Bronchial epithelial cell (primary cell): ENCODE results near the gene UPP1. TPM values are rescaled to one million over a fixed set of nuclear protein-coding genes. Genes with fewer than 3 reads are reported as not detected.

Experiments used
- DNase-seq: peaks from one replicate; pipeline ENCODE4 v3.0.0-alpha.2; 2010; ENCODE audit warnings: low read depth
- FAIRE-seq: peaks from 2 replicates; lab custom pipeline; 2011; peaks lifted over from hg19 to GRCh38; lab: Jason Lieb, UNC
- H3K27me3 ChIP-seq: 2 replicates; pipeline ENCODE4 v1.5.1; 2011; ENCODE audit warnings: low read length; ENCODE audit not compliant: control insufficient read depth, insufficient read depth
- H3K36me3 ChIP-seq: 2 replicates; pipeline ENCODE4 v1.5.1; 2011; ENCODE audit warnings: low read length; ENCODE audit not compliant: control insufficient read depth, insufficient read depth
- H3K4me3 ChIP-seq: 2 replicates; pipeline ENCODE4 v1.5.1; 2011; ENCODE audit warnings: mild to moderate bottlenecking, low read depth, low read length, control low read depth
- CTCF ChIP-seq: IDR thresholded peaks from 2 replicates; pipeline ENCODE4 v1.5.1; 2011; ENCODE audit warnings: mild to moderate bottlenecking, moderate library complexity, low read length, control low read depth, inconsistent platforms; ENCODE audit not compliant: insufficient read depth, severe bottlenecking
- total RNA-seq: library from RNA; depleted of rRNA; stranded (reverse); fragments of >200 nt; gene quantifications from 2 replicates; pipeline ENCODE4 v1.2.1, GENCODE V29; 2014

UPP1 gene
- total RNA-seq, 1 donor from 2014 or later, result 762 TPM

GRCh38 chr7:48102530-48102929, 13.5 kb downstream of the UPP1 start:
- TF ChIP-seq CTCF, result no peak
- Histone ChIP-seq H3K27me3 (no peaks in the 10 kb centered on the region), H3K36me3 (peaks cover 52% of the 10 kb centered on the region), H3K4me3 (no peak overlapping the region)
- DNase-seq (no peak), FAIRE-seq (peak; percentile 43)

GRCh38 chr7:48105045-48105444, 16.0 kb downstream of the UPP1 start:
- Histone ChIP-seq H3K27me3 (no peaks in the 10 kb centered on the region), H3K4me3 (no peak overlapping the region), H3K36me3 (peaks cover 44% of the 10 kb centered on the region)
- no peak for DNase-seq
- no peak for TF ChIP-seq CTCF
- FAIRE-seq, result no peak

- no peak for TF ChIP-seq CTCF
- Histone ChIP-seq H3K36me3 (peaks cover 35% of the 10 kb centered on the region), H3K4me3 (no peak overlapping the region), H3K27me3 (no peaks in the 10 kb centered on the region)
- DNase-seq, result no peak
- FAIRE-seq, result no peak
These were observed 18.0 kb downstream of the UPP1 start for GRCh38 chr7:48106906-48107659.

- peaks cover 28% of the 10 kb centered on the region for H3K36me3 ChIP-seq
- no peak for FAIRE-seq
- no peak for TF ChIP-seq CTCF
These were observed 18.9 kb downstream of the UPP1 start for GRCh38 chr7:48107926-48108472.

GRCh38 chr7:48108959-48109847, 20.1 kb downstream of the UPP1 start:
- no peak for DNase-seq
- Histone ChIP-seq H3K4me3 (no peak overlapping the region), H3K27me3 (no peaks in the 10 kb centered on the region), H3K36me3 (peaks cover 20% of the 10 kb centered on the region)
- no peak for TF ChIP-seq CTCF
- FAIRE-seq, result no peak

More at GRCh38 chr7:48107926-48108472, 18.9 kb downstream of the UPP1 start:
- no peaks in the 10 kb centered on the region for H3K27me3 ChIP-seq
- no peak overlapping the region for H3K4me3 ChIP-seq
- DNase-seq, result no peak
